GM19324 (cell line): ENCODE results near the gene HCRTR1.

ENCODE experiments used
- ATAC-seq: cut with Tn5 transposase; IDR thresholded peaks from one replicate; pipeline ENCODE4 v1.9.1; 2021; ENCODE audit warnings: mild to moderate bottlenecking, moderate library complexity; ENCODE audit not compliant: unreplicated experiment, low FRiP score

HCRTR1 gene

GRCh38 chr1:31617218-31617915 lies at the start of gene HCRTR1:
Gene HCRTR1, plus strand, starts transcription at chr1:31617689. Its CDS starts 1,504 bp downstream, at chr1:31619193.
- no peak for ATAC-seq

DNA sequence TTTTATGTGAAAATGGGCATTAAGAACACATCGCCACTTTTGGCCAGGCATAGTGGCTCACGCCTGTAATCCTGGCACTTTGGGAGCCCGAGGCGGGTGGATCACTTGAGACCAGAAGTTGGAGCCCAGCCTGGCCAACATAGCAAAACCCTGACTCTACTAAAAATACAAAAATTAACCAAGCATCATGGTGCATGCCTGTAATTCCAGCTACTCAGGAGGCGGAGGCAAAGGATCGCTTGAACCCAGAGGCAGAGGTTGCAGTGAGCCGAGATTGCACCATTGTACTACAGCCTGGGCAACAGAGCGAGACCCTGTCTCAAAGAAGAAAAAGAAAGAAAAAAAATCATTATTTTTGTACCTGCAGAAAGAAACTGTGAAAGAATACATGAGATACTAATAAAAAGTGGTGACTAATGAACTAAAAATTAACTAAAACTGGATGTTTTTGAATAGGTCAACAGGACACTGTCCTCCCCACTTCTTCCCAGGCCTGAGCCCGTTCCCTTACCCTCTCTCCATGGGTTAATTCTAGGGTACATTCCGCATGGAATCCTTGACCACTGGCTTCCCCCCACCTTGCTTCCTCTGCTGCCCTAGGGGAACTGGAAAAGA lies 49.4 kb upstream of the HCRTR1 start:
- ATAC-seq, result no peak

DNA sequence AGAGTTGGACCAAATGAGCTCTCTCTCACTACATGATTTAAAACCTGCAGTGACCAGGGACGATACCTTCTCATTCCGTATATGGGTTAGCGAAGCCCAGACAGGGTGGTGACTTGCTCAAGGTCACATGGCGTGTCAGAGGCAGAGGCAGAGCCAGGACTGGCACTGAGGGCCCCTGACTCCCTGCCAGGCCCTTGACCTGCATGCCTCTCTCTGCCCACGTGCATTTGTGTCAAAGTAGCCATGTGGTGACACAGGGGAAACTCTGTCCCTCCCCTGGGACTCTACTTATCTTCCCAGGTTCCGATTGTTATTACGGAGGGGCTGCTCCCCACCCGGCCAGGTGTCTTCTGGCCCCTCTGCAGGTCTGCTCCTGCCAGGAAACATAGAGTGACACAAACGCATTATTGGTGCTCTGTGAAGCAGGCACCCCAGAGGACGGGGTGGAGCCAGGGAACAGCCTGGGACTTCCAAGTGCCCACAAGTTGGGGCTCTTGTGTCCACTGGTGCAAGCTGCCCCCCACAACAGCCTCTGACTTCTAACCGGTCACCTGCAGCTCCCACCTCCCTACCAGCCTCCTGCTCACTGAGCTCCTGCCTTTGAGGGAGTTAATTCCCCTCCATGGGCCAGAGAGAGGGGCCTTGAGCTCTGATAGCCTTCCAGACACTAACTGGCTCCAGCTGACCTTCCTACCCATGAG lies 48.4 kb upstream of the HCRTR1 start:
- no peak for ATAC-seq

- ATAC-seq, result no peak
These were observed 47.8 kb upstream of the HCRTR1 start for GRCh38 chr1:31569596-31570173.

- ATAC-seq, result no peak
These were observed 47.3 kb upstream of the HCRTR1 start for GRCh38 chr1:31570228-31570627.

DNA sequence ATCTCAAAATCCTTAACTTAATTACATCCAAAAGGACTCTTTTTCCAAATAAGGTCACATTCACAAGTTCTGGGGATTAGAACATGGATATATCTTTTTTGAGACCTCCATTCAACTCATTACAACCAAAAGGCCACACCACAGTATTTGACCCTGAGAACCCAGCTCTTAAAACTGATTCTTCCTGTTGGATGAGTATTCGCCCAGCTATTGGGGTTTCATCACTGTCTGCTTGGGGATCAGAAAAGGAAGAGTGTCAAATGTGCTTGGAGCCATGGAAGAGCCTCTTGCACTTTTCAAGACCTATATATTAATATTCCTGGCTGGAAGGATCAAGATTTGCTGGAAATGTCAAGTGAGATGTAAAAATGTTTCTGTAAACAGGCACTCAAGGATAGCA lies 46.6 kb upstream of the HCRTR1 start:
- no peak for ATAC-seq

GRCh38 chr1:31571340-31572295 lies 45.9 kb upstream of the HCRTR1 start:
- no peak for ATAC-seq

- no peak for ATAC-seq
These were observed 45.0 kb upstream of the HCRTR1 start for GRCh38 chr1:31572323-31573104.

- ATAC-seq, result no peak
These were observed 44.2 kb upstream of the HCRTR1 start for GRCh38 chr1:31573261-31573660.

- no peak for ATAC-seq
These were observed 42.6 kb upstream of the HCRTR1 start for GRCh38 chr1:31574749-31575368.

DNA sequence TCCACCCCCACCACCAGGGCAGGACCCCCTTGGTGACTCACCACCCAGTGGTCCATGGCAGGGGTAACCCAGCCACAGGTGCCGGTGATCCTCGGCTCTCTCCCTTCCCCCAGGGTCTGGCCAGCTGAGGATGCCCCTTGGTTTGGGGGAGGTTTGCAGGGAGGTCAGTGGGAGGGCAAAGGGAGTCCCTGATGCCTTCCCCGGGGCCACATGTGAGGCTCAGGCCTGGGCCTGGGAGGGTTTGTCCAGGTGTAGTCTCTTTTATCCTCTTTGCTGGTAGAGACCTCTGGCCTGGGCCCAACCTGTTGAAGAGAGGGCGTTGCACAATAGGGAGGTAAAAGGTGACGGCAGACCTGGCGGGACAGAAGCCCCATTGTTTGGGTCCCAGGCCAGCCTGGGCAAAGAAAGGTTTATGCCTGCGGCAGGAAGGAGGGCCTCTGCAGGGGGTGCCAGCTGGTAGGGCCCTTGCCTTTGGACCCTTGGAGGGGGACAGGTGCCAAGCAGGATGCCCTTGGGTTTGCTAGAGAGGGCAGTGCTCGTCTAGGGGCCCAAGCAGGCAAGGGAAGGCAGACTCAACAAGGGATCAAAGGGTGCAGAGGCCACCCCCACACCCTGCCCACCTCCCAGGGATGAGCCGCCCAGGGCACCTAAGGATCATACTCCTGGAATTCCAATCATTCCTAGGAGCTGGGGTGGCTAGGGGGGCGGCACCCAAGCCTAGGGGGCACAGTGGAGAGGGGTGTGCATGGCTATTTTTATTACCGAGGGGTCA lies 41.9 kb upstream of the HCRTR1 start:
- no peak for ATAC-seq

DNA sequence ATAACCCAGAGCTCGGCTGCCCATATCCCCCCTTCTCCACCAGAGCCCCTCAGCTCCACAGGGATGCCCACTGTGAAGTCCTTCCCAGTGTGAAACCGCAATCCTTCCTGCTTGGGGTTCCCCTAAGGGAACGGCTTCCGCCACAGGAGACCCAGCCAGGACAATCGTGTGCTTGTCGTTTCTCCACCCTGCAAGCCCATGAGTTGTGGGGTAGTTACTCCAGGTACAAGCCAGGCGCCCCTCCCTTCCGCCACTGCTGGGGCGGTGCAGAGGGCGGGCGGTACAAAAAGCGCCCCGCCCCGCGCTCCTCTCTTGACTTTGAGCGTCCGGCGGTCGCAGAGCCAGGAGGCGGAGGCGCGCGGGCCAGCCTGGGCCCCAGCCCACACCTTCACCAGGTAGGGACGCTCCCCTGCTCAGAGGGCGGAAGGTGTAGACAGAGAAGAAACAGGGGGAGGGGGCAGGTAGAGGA lies 41.3 kb upstream of the HCRTR1 start, which contains the start of gene TINAGL1:
TINAGL1 (plus strand) TSS at position 315 of the 469 bp plus-strand sequence. CDS start 634 bp downstream, outside the sequence.
- ATAC-seq, result no peak

DNA sequence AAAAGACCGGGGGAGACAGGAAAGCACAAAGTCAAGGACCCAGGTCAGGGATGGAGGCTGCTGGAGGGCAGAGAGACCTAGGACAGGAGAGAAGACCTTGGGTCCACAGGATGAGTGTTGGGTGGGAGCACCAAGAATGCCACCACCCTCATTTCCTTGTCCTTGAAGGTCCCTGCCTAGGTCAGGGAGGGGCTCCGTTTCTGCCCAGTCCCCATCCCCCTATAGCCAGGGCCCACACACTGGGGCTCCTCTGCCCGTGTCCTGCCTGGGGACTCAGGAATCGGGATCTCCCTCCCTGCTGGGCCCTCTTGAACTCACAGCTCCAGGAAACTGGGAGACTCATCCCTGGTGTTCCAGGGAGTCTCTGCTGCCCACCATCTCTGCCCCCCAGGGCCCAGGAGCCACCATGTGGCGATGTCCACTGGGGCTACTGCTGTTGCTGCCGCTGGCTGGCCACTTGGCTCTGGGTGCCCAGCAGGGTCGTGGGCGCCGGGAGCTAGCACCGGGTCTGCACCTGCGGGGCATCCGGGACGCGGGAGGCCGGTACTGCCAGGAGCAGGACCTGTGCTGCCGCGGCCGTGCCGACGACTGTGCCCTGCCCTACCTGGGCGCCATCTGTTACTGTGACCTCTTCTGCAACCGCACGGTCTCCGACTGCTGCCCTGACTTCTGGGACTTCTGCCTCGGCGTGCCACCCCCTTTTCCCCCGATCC lies 40.6 kb upstream of the HCRTR1 start:
- no peak for ATAC-seq

DNA sequence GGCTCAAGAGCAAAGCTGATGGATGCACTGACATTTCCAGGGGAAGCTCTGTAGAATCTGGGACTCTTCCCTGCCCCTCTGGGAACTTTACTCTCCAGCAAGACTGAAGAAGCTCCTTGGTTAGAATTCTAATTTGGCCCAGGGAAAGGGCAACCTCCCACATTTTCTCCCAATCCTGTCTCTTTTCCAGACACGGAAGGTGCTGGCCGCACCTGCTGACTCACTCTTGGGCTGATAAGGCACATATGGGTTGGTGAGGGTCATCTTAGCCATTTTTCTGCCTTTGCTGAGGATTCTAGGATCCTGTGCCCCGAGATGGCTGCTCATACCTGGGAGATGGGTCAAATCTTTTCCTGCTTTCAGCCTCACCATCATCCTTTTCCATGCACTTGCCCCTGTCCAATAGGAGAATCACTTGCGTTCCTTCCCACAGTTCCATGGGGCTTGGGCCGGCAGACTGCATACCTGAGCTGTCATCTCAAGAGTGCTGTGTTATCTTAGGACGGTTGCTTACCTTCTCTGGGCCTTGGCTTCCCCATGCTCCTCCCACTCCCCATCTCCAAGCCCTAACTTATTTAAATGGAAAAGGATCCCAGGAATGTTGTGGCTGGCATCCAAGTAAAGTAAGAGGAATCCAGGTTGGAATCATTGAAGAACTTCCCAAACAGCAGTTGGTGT lies 39.8 kb upstream of the HCRTR1 start:
- ATAC-seq, result no peak

- no peak for ATAC-seq
These were observed 38.1 kb upstream of the HCRTR1 start for GRCh38 chr1:31579374-31579773.

GRCh38 chr1:31580513-31580870 lies 37.0 kb upstream of the HCRTR1 start:
- no peak for ATAC-seq
